Testis (tissue), 3 donors: ENCODE measurements around the gene SPPL2B. TPM values are rescaled to one million over a fixed set of nuclear protein-coding genes. Genes with fewer than 3 reads are reported as not detected.

Experiments
- DNase-seq: peaks from one replicate; pipeline ENCODE4 v3.0.0-alpha.2; 2019
- H3K27ac ChIP-seq, 2 donors: fragments of 200-600 bp; sonication (generic); one replicate each; pipeline ENCODE4 v1.5.1; 2019
- H3K27me3 ChIP-seq: fragments of 200-600 bp; sonication (generic); one replicate; pipeline ENCODE4 v1.5.1; 2019
- H3K36me3 ChIP-seq: fragments of 200-600 bp; sonication (generic); one replicate; pipeline ENCODE4 v1.5.1; 2017; ENCODE audit warnings: low read depth; ENCODE audit errors: missing control alignments
- H3K4me1 ChIP-seq: fragments of 200-600 bp; sonication (generic); one replicate; pipeline ENCODE4 v1.5.1; 2019
- H3K4me3 ChIP-seq, 2 donors: fragments of 200-600 bp; sonication (generic); one replicate each; pipeline ENCODE4 v1.5.1; 2017 to 2019
- H3K9me3 ChIP-seq: fragments of 200-600 bp; sonication (generic); one replicate; pipeline ENCODE4 v1.5.1; 2017
- CTCF ChIP-seq, 3 experiments: fragments of 450-650 bp in 2 of 3; fragments of 200-600 bp in 1 of 3; sonication (generic) in 1 of 3; IDR thresholded peaks; one replicate each; pipeline ENCODE4 v1.5.1; 2016 to 2019; ENCODE audit warnings: antibody characterized with exemption in 3 of 3, mild to moderate bottlenecking in 2 of 3, moderate library complexity in 1 of 3
- POLR2A ChIP-seq: fragments of 450-650 bp; IDR thresholded peaks from one replicate; pipeline ENCODE4 v1.6.1; 2017; ENCODE audit warnings: antibody characterized with exemption, mild to moderate bottlenecking, moderate library complexity
- WGBS, 2 donors: methylation state at CpG; one replicate each; pipeline ENCODE4 v1.1.5; 2018; 5-methylcytosine and 5-hydroxymethylcytosine counted together
- intact Hi-C: fragments of 100-400 bp; cut with DNase I; formaldehyde crosslinking; loops from one replicate; pipeline ENCODE4 v1.15.1; 2023; ENCODE audit warnings: low total_unique reads
- polyA plus RNA-seq: library from polyadenylated mRNA; stranded (reverse); fragments of 350-450 nt; fragmentation: Illumina TruSeq; extraction: RNeasy Lipid Tissue Mini Kit (QIAGEN cat#74804); gene quantifications from one replicate; pipeline ENCODE4 v1.2.3, GENCODE V29; 2014; ENCODE audit warnings: low read depth, low replicate concordance; ENCODE audit not compliant: insufficient read depth
- total RNA-seq, 2 donors: library from RNA; depleted of rRNA; stranded (reverse); fragments of >200 nt; gene quantifications; one replicate each; pipeline ENCODE4 v1.2.3, GENCODE V29; 2016

SPPL2B gene
- total and polyA plus RNA-seq, 3 donors from 2014 or later, result 132 to 215 (median 158) TPM

- no peak overlapping the region for H3K27ac ChIP-seq
- H3K4me1 ChIP-seq, result no peaks in the 10 kb centered on the region
- intact Hi-C loops, result no loop called here
- no peaks in the 10 kb centered on the region for H3K9me3 ChIP-seq
- 95 to 98% methylated on average over 3 of the region's 3 CpGs for WGBS, 2 donors
- no peaks in the 10 kb centered on the region for H3K36me3 ChIP-seq
- H3K27me3 ChIP-seq, result no peaks in the 10 kb centered on the region
- H3K4me3 ChIP-seq, result no peak overlapping the region
- no peak for TF ChIP-seq POLR2A
- no peak for TF ChIP-seq CTCF (IDR thresholded peaks at IDR 0.05)
- no peak for DNase-seq
These were observed 29.1 kb downstream of the SPPL2B start for GRCh38 chr19:2357279-2358206.

- WGBS, 2 donors, result 69 to 71% methylated on average over 20 to 28 of the region's 28 CpGs
- intact Hi-C loops, result no loop called here
These were observed 30.2 kb downstream of the SPPL2B start for GRCh38 chr19:2358548-2359173.

GRCh38 chr19:2359992-2360685, 31.7 kb downstream of the SPPL2B start, which contains the start of gene TMPRSS9:
Gene TMPRSS9 (plus strand): TSS chr19:2360265. CDS start chr19:2389786, 29,521 bp downstream.
- intact Hi-C loops, result no loop called here
- Histone ChIP-seq H3K9me3 (no peaks in the 10 kb centered on the region), H3K36me3 (no peaks in the 10 kb centered on the region), H3K4me1 (no peaks in the 10 kb centered on the region), H3K27ac (no peak within 1 kb of the TSS), H3K4me3 (peak within 1 kb of the TSS in 1 of 2 donors; percentile 23), H3K27me3 (no peaks in the 10 kb centered on the region)
- no peak for DNase-seq
- no peak for TF ChIP-seq POLR2A
- no peak for TF ChIP-seq CTCF (IDR thresholded peaks at IDR 0.05)
- WGBS, 2 donors, result 20 to 32% methylated on average over 13 to 44 of the region's 44 CpGs

More at GRCh38 chr19:2358548-2359173, 30.2 kb downstream of the SPPL2B start:
- Histone ChIP-seq H3K27me3 (no peaks in the 10 kb centered on the region), H3K9me3 (no peaks in the 10 kb centered on the region), H3K4me1 (no peaks in the 10 kb centered on the region), H3K36me3 (no peaks in the 10 kb centered on the region), H3K4me3 (no peak overlapping the region), H3K27ac (no peak overlapping the region)
- DNase-seq, result no peak
- TF ChIP-seq CTCF (IDR thresholded peaks at IDR 0.05), result no peak
- TF ChIP-seq POLR2A, result no peak

- no peak for TF ChIP-seq POLR2A
- no peak for TF ChIP-seq CTCF (IDR thresholded peaks at IDR 0.05)
- no peak overlapping the region for H3K4me3 ChIP-seq
- no peaks in the 10 kb centered on the region for H3K27me3 ChIP-seq
- WGBS, 2 donors, result 46 to 65% methylated on average over 6 to 11 of the region's 11 CpGs
- H3K27ac ChIP-seq, result no peak overlapping the region
- intact Hi-C loops, result no loop called here
- H3K36me3 ChIP-seq, result no peaks in the 10 kb centered on the region
- no peaks in the 10 kb centered on the region for H3K4me1 ChIP-seq
- no peak for DNase-seq
- no peaks in the 10 kb centered on the region for H3K9me3 ChIP-seq
These were observed 32.3 kb downstream of the SPPL2B start for GRCh38 chr19:2360833-2361232.
